ENCODE measurements around the gene CGREF1. TPM values are rescaled to one million over a fixed set of nuclear protein-coding genes. Genes with fewer than 3 reads are reported as not detected.

The CGREF1 gene
- total RNA-seq, 2 experiments from 2014 or later = not detected

GRCh38 chr2:27134781-27135477, 16.0 kb upstream of the CGREF1 start:
- no peaks in the 10 kb centered on the region for H3K9me3 ChIP-seq (ENCODE audit: low read length)
- intact Hi-C loops (cut with micrococcal nuclease; ENCODE audit: unreplicated experiment) = loop anchor here (1.0 to 5.0 kb wide), 4 partner anchors 30 to 77 kb away; partner anchors contain the start of genes ATRAID and SLC5A6
- no TSS peak for BruUV-seq (replicated peaks)
- peaks cover 20% of the 10 kb centered on the region for H3K4me1 ChIP-seq (ENCODE audit: insufficient read depth, low read length, poor library complexity, severe bottlenecking)
- peak overlapping the region; percentile 36 for H3K27ac ChIP-seq (ENCODE audit: low read depth, low read length, poor library complexity, severe bottlenecking)
- H3K79me2 ChIP-seq (ENCODE audit: insufficient read depth, low read depth, low read length) = peaks cover 20% of the 10 kb centered on the region
- peaks cover 5% of the 10 kb centered on the region; the same call in 1 of the 2 replicates for H4K20me1 ChIP-seq (ENCODE audit: insufficient read depth, low read length)
- H3K36me3 ChIP-seq (ENCODE audit: insufficient read depth, low read length) = peaks cover 36% of the 10 kb centered on the region
- ChIA-PET POLR2A (interaction anchor here (0.7 to 2.2 kb wide), 8 partner anchors 9 to 788 kb away, joined by 3 to 11 read pairs (median 4); no protein-coding TSS in a partner anchor), CTCF (ENCODE audit: unreplicated experiment) (no interaction called here)
- H2AFZ ChIP-seq (ENCODE audit: low read length) = peak overlapping the region; percentile 87; the same call in 1 of the 2 replicates
- peak overlapping the region; percentile 61 for H3K4me2 ChIP-seq (ENCODE audit: low read length)
- H3K9me2 ChIP-seq (ENCODE audit: insufficient read depth, low read length) = no peaks in the 10 kb centered on the region
- TF ChIP-seq EZH2phosphoT487 (IDR thresholded peaks at IDR 0.05; ENCODE audit: borderline replicate concordance, low read depth, low read length) = no peak
- TF ChIP-seq, protein P1, sequence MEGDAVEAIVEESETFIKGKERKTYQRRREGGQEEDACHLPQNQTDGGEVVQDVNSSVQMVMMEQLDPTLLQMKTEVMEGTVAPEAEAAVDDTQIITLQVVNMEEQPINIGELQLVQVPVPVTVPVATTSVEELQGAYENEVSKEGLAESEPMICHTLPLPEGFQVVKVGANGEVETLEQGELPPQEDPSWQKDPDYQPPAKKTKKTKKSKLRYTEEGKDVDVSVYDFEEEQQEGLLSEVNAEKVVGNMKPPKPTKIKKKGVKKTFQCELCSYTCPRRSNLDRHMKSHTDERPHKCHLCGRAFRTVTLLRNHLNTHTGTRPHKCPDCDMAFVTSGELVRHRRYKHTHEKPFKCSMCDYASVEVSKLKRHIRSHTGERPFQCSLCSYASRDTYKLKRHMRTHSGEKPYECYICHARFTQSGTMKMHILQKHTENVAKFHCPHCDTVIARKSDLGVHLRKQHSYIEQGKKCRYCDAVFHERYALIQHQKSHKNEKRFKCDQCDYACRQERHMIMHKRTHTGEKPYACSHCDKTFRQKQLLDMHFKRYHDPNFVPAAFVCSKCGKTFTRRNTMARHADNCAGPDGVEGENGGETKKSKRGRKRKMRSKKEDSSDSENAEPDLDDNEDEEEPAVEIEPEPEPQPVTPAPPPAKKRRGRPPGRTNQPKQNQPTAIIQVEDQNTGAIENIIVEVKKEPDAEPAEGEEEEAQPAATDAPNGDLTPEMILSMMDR (conservative IDR thresholded peaks at IDR 0.05; ENCODE audit: low read length) = no peak
- no peak for DNase-seq (ENCODE audit: low spot score)
- peak overlapping the region; percentile 96 for H3K4me3 ChIP-seq (ENCODE audit: low read depth, low read length, poor library complexity, severe bottlenecking)

DNA sequence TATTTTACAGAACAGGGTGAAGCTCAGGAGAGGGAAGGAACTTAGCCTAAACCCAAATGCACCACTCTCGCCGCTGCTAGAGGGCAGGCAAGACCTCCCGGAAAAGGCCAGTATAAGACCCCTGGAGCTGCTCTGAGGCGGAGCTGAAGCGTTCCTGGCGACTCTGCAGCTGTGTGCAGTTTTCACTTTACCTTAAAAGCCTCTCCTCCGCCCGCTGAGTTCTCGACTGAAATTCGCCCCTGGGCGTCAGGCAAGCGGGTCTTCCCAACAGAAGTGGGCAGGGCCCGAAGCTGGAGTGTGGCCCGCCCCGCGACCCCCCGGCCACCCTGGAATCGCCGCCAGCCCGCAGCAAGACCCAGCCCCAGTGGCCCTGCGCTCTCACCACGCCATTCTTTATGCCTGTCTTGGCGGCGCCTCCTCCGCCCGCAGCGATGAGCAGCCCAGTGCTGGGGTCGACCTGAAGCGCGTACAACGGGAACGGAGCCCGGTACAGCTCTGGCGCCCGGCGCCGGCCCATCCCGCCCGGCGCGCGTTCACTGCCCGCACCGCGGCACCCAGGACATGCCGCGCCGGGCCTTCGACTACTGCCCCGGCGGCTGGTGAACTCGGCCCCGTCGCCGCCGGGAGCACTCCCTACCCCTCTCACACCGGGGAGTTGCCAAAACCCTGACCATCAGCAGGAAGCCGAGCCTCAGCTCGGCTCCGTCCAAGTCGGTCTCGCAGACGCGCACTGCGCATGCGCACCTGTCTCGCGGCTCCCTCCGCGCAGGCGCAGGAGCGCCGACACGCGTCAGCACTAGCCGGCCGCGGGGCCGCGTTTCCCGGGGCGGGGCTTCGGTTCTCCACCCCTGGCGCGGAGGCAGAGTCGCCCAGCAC, 15.2 kb upstream of the CGREF1 start, which contains the start of gene PREB:
Gene PREB (minus strand): TSS at position 732 of the 876 bp plus-strand sequence. CDS start 215 bp downstream, at position 517.
- POLR2A ChIA-PET = interaction anchor here (0.5 to 2.2 kb wide), 20 partner anchors 9 to 1852 kb away, joined by 3 to 13 read pairs (median 4); partner anchors contain the start of genes ATRAID, SLC30A3 and SLC5A6
- no peaks in the 10 kb centered on the region for H3K9me3 ChIP-seq (ENCODE audit: low read length)

More for the DNA sequence above, 15.2 kb upstream of the CGREF1 start, which contains the start of gene PREB:
- peaks cover 5% of the 10 kb centered on the region; the same call in 1 of the 2 replicates for H4K20me1 ChIP-seq (ENCODE audit: insufficient read depth, low read length)
- no peak for TF ChIP-seq EZH2phosphoT487 (IDR thresholded peaks at IDR 0.05; ENCODE audit: borderline replicate concordance, low read depth, low read length)
- TF ChIP-seq, protein P1 (conservative IDR thresholded peaks at IDR 0.05; ENCODE audit: low read length) = peak; percentile 79
- peaks cover 20% of the 10 kb centered on the region for H3K4me1 ChIP-seq (ENCODE audit: insufficient read depth, low read length, poor library complexity, severe bottlenecking)
- H3K4me3 ChIP-seq (ENCODE audit: low read depth, low read length, poor library complexity, severe bottlenecking) = peak within 1 kb of the TSS; percentile 96
- peak within 1 kb of the TSS; percentile 87; the same call in 1 of the 2 replicates for H2AFZ ChIP-seq (ENCODE audit: low read length)
- intact Hi-C loops (cut with micrococcal nuclease; ENCODE audit: unreplicated experiment) = loop anchor here (1.0 to 5.0 kb wide), 4 partner anchors 31 to 78 kb away; partner anchors contain the start of genes ATRAID and SLC5A6
- no TSS peak for BruUV-seq (replicated peaks)
- peak within 1 kb of the TSS; percentile 99 for H3K4me2 ChIP-seq (ENCODE audit: low read length)
- DNase-seq (ENCODE audit: low spot score) = peak; percentile 99
- CTCF ChIA-PET (ENCODE audit: unreplicated experiment) = interaction anchor here (0.5 to 1.7 kb wide), 14 partner anchors 9 to 288 kb away, joined by 3 to 18 read pairs (median 3); no protein-coding TSS in a partner anchor
- peaks cover 44% of the 10 kb centered on the region for H3K36me3 ChIP-seq (ENCODE audit: insufficient read depth, low read length)
- H3K9me2 ChIP-seq (ENCODE audit: insufficient read depth, low read length) = no peaks in the 10 kb centered on the region
- H3K79me2 ChIP-seq (ENCODE audit: insufficient read depth, low read depth, low read length) = peaks cover 20% of the 10 kb centered on the region
- H3K27ac ChIP-seq (ENCODE audit: low read depth, low read length, poor library complexity, severe bottlenecking) = peak within 1 kb of the TSS; percentile 68
